Astrocyte of the cerebellum (primary cell): ENCODE results near the gene ADAMTS16.

Source experiments
- DNase-seq: peaks from one replicate; pipeline ENCODE4 v3.0.0-alpha.2; 2011; ENCODE audit warnings: low read depth
- H3K4me3 ChIP-seq: 2 replicates; pipeline ENCODE4 v1.5.1; 2011; ENCODE audit warnings: mild to moderate bottlenecking, low read depth, low read length, moderate library complexity
- in situ Hi-C: cut with HindIII; loops from 2 replicates; pipeline ENCODE4 v1.10.0; 2017; ENCODE audit warnings: low sequenced_read_pairs
- TF ChIP-seq, protein P1 (sequence below): IDR thresholded peaks from 2 replicates; pipeline ENCODE4 v1.5.1; 2012; ENCODE audit warnings: low read length, low read depth, moderate library complexity, mild to moderate bottlenecking; ENCODE audit errors: missing control alignments

The ADAMTS16 gene

DNA sequence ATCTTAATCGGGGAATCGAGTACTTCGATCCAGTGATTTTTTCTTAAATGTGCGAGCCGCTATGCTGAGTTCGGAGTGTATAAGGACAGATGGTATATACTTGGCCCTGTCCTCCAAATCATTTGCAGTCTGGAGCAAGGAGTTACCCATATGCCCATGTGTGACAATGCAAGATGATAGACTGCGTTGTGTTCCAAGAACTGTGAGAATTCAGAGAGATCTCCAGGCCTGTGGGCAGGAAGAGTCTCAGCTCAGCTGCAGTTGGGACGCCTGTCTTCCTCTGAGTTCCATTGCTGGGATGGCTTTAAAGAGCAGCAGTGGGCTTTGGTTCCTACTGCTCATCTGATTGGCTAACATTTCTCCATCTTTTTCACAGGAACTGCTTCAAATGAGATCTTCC lies 106.6 kb downstream of the ADAMTS16 start:
- in situ Hi-C loops = no loop called here
- TF ChIP-seq, protein P1, sequence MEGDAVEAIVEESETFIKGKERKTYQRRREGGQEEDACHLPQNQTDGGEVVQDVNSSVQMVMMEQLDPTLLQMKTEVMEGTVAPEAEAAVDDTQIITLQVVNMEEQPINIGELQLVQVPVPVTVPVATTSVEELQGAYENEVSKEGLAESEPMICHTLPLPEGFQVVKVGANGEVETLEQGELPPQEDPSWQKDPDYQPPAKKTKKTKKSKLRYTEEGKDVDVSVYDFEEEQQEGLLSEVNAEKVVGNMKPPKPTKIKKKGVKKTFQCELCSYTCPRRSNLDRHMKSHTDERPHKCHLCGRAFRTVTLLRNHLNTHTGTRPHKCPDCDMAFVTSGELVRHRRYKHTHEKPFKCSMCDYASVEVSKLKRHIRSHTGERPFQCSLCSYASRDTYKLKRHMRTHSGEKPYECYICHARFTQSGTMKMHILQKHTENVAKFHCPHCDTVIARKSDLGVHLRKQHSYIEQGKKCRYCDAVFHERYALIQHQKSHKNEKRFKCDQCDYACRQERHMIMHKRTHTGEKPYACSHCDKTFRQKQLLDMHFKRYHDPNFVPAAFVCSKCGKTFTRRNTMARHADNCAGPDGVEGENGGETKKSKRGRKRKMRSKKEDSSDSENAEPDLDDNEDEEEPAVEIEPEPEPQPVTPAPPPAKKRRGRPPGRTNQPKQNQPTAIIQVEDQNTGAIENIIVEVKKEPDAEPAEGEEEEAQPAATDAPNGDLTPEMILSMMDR = no peak
- no peak overlapping the region for H3K4me3 ChIP-seq
- DNase-seq = no peak

DNA sequence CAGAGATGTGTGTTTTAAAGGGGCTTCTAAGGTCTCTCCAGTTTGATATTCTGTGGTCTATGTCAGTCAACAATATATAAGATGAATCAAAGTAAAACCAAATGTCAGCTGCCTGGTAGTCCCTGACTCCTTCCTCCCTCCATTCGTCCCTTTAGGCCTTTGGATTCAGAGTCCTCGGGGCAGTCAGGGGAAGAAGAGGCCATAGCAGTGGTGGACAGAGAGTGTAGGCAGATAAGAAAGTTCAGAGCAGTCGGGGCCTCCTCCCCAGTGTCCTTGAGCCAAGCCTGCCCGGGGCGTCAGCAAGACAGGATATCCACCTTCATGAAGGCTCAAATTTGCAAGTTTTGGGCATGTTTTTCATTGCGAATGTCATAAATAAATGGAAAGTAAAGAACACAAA lies 110.6 kb downstream of the ADAMTS16 start:
- in situ Hi-C loops = no loop called here
- no peak for DNase-seq
- no peak overlapping the region for H3K4me3 ChIP-seq
- TF ChIP-seq, protein P1 = no peak

DNA sequence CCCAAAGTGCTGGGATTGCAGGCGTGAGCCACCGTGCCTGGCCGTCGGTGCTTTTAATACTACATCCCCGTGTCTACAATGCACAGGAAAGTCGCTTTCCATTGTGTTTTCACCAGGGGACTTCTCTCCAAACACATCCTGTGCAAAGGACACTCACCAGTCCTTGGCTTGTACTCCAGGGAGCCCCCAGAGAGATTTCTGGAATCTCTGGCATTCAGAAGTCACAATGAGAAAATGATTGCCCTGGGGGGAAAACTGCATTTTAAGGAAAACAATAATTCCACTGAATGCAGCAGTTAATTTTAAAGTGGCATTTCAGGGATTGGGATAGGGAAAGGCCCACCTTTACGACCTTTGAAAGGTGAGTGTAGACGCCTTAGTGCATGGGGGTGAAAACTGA lies 112.0 kb downstream of the ADAMTS16 start:
- H3K4me3 ChIP-seq = no peak overlapping the region
- in situ Hi-C loops = no loop called here
- TF ChIP-seq, protein P1 = no peak
- DNase-seq = no peak

DNA sequence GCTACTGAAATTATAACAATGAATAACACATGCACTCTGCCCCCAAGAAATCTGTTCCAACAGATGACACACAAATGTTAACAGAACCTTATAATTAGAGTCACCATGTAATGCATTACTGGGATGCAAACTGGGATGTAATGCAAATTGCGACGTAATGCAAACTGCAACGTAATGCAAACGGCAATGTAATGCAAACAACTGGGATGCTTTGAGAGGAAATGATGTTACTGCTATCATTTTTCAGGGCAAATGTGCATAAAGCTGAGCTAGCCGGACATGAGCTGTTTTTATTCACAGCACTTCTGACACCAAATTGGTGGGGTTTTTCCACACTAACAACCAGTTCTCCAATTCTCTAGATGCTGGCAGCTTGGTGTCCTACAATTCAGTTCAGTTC lies 117.2 kb downstream of the ADAMTS16 start:
- DNase-seq = no peak
- in situ Hi-C loops = no loop called here
- TF ChIP-seq, protein P1 = no peak
- H3K4me3 ChIP-seq = no peak overlapping the region

GRCh38 chr5:5258564-5258963 lies 118.4 kb downstream of the ADAMTS16 start:
- H3K4me3 ChIP-seq = no peak overlapping the region
- TF ChIP-seq, protein P1 = no peak
- DNase-seq = no peak
- in situ Hi-C loops = no loop called here

DNA sequence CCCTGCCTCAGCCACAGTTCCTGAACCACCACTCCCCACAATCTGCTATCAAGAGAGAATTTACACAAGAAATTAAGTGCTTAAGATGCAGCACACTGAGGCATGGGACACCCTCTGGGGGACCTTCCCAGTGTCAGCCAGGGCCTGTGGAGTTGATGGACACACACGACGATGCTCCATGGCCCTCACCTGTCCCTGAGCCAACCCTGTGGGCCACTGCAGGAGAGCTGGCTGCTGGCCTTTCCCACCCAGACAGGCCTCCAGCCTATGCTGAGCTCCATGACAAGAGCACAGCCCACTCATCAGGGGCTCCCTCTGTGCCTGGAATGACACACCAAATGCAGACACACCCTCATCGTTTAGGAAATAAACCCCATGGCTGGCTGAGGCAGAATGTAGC lies 124.6 kb downstream of the ADAMTS16 start:
- H3K4me3 ChIP-seq = no peak overlapping the region
- TF ChIP-seq, protein P1 = no peak
- in situ Hi-C loops = no loop called here
- no peak for DNase-seq

- in situ Hi-C loops = no loop called here
Measured at GRCh38 chr5:5266297-5266696, 126.2 kb downstream of the ADAMTS16 start.

More at GRCh38 chr5:5266297-5266696, 126.2 kb downstream of the ADAMTS16 start:
- DNase-seq = no peak
- H3K4me3 ChIP-seq = no peak overlapping the region
- TF ChIP-seq, protein P1 = no peak
